OCI-LY7 (cell line): Measurements from ENCODE around the gene CTDSPL. TPM values are rescaled to one million over a fixed set of nuclear protein-coding genes. Genes with fewer than 3 reads are reported as not detected.
A peak's percentile ranks its signal among the peaks of the same experiment; 100 is the strongest.

Source experiments
- BruUV-seq: library from RNA; stranded (reverse); fragments of 400-500 nt; replicated peaks from 2 replicates; lab custom pipeline; 2021; lab: Mats Ljungman, UMichigan
- CTCF ChIA-PET: fragments of 300-600 bp; sonication (Branson Sonifier 250); formaldehyde crosslinking; loops from one replicate; lab custom pipeline; 2022; ENCODE audit warnings: antibody characterized with exemption; ENCODE audit not compliant: unreplicated experiment; lab: Charles Lee
- POLR2A ChIA-PET: fragments of 300-600 bp; sonication (Branson Sonifier 250); formaldehyde crosslinking; loops from one replicate; lab custom pipeline; 2022; ENCODE audit warnings: antibody characterized with exemption; lab: Charles Lee
- DNase-seq: peaks from one replicate; pipeline ENCODE4 v3.0.0-alpha.2; 2015; ENCODE audit warnings: low spot score
- H2AFZ ChIP-seq: fragments of 200-600 bp; sonication (generic), shearing (Covaris generic); 2 replicates; pipeline ENCODE4 v1.6.1; 2014; ENCODE audit warnings: mild to moderate bottlenecking, antibody characterized with exemption, low read length, moderate library complexity
- H3K27ac ChIP-seq: fragments of 200-600 bp; sonication (generic); 2 replicates; pipeline ENCODE4 v1.5.1; 2014; ENCODE audit warnings: mixed run types, low read depth, mild to moderate bottlenecking, moderate library complexity, low read length, inconsistent platforms; ENCODE audit not compliant: poor library complexity, severe bottlenecking
- H3K36me3 ChIP-seq: fragments of 200-600 bp; sonication (generic); 2 replicates; pipeline ENCODE4 v1.6.1; 2014; ENCODE audit warnings: mild to moderate bottlenecking, antibody characterized with exemption, low read length, moderate library complexity, mixed read lengths; ENCODE audit not compliant: insufficient read depth
- H3K4me1 ChIP-seq: fragments of 200-600 bp; sonication (generic); 2 replicates; pipeline ENCODE4 v1.5.1; 2014; ENCODE audit warnings: mild to moderate bottlenecking, low read length; ENCODE audit not compliant: insufficient read depth, poor library complexity, severe bottlenecking
- H3K4me2 ChIP-seq: fragments of 200-600 bp; sonication (generic); 2 replicates; pipeline ENCODE4 v1.6.1; 2014; ENCODE audit warnings: mild to moderate bottlenecking, low read length
- H3K4me3 ChIP-seq: fragments of 200-600 bp; sonication (generic); 2 replicates; pipeline ENCODE4 v1.5.1; 2014; ENCODE audit warnings: mild to moderate bottlenecking, low read depth, low read length; ENCODE audit not compliant: poor library complexity, severe bottlenecking
- H3K79me2 ChIP-seq: fragments of 200-600 bp; sonication (generic); 2 replicates; pipeline ENCODE4 v1.6.1; 2016; ENCODE audit warnings: low read depth, mild to moderate bottlenecking, low read length, moderate library complexity, mixed read lengths; ENCODE audit not compliant: insufficient read depth
- H3K9me2 ChIP-seq: fragments of 200-600 bp; sonication (generic); 2 replicates; pipeline ENCODE4 v1.6.1; 2016; ENCODE audit warnings: mild to moderate bottlenecking, low read length, mixed read lengths; ENCODE audit not compliant: insufficient read depth
- H3K9me3 ChIP-seq: fragments of 200-600 bp; sonication (generic); 2 replicates; pipeline ENCODE4 v1.6.1; 2014; ENCODE audit warnings: mild to moderate bottlenecking, mixed run types, low read length, mixed read lengths
- H4K20me1 ChIP-seq: fragments of 200-600 bp; sonication (generic); 2 replicates; pipeline ENCODE4 v1.6.1; 2014; ENCODE audit warnings: mild to moderate bottlenecking, antibody characterized with exemption, low read length, moderate library complexity, mixed read lengths; ENCODE audit not compliant: insufficient read depth
- CTCF ChIP-seq: fragments of 200-600 bp; sonication (generic); conservative IDR thresholded peaks from 2 replicates; pipeline ENCODE4 v1.5.1; 2014; ENCODE audit warnings: mild to moderate bottlenecking, antibody characterized with exemption, low read length, moderate library complexity, mixed read lengths
- EZH2phosphoT487 ChIP-seq: fragments of 200-600 bp; sonication (generic); IDR thresholded peaks from 2 replicates; pipeline ENCODE4 v1.6.1; 2018; ENCODE audit warnings: low read depth, borderline replicate concordance, mild to moderate bottlenecking, mixed run types, antibody characterized with exemption, low read length, moderate library complexity, mixed read lengths
- intact Hi-C: fragments of 100-400 bp; cut with micrococcal nuclease; formaldehyde crosslinking; loops from one replicate; pipeline ENCODE4 v1.10.0; 2022; ENCODE audit not compliant: unreplicated experiment
- total RNA-seq, 2 experiments: library from RNA; depleted of rRNA in 1 of 2; stranded (reverse); fragments of >200 nt in 1 of 2; shearing (Covaris generic) in 1 of 2; gene quantifications; 2 replicates each; pipeline ENCODE4 v1.2.3, GENCODE V29; 2014 to 2022

Gene CTDSPL
- total RNA-seq, 2 experiments from 2014 or later = 0.38 TPM; not detected in 1

DNA sequence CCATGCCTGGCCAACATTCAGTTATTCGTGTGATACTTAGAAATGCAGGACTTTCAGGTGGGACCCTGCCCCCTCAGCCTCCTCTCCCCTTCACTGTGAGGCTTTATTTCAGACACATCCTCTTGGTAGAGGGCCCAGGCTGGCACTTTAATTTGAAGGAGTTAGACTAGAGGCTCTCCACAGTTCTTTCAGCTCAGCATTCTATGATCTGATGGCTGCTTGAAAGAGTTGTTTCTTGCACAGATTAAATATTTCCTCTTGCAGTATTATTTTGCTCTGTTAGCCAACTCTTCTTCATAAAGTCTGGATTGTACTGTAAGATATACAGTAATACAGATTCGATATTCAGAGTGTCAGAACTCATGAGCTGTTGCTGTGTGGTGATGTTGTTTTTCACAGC, 35.1 kb downstream of the CTDSPL start:
- TF ChIP-seq EZH2phosphoT487 = no peak
- TF ChIP-seq CTCF = no peak
- H3K79me2 ChIP-seq = no peaks in the 10 kb centered on the region
- ChIA-PET POLR2A (interaction anchor here (1.0 kb wide), 1 partner anchor 11 kb away, joined by 3 read pairs; no protein-coding TSS in a partner anchor), CTCF (no interaction called here)
- H3K36me3 ChIP-seq = no peaks in the 10 kb centered on the region
- no peak overlapping the region for H3K4me2 ChIP-seq
- no peaks in the 10 kb centered on the region for H3K9me3 ChIP-seq
- H3K4me3 ChIP-seq = no peak overlapping the region
- no peak overlapping the region for H3K27ac ChIP-seq
- H3K9me2 ChIP-seq = no peaks in the 10 kb centered on the region
- intact Hi-C loops = no loop called here
- BruUV-seq = no TSS peak
- H2AFZ ChIP-seq = peak overlapping the region; percentile 19; the same call in 1 of the 2 replicates
- DNase-seq = no peak
- H4K20me1 ChIP-seq = no peaks in the 10 kb centered on the region
- H3K4me1 ChIP-seq = peaks cover 23% of the 10 kb centered on the region

DNA sequence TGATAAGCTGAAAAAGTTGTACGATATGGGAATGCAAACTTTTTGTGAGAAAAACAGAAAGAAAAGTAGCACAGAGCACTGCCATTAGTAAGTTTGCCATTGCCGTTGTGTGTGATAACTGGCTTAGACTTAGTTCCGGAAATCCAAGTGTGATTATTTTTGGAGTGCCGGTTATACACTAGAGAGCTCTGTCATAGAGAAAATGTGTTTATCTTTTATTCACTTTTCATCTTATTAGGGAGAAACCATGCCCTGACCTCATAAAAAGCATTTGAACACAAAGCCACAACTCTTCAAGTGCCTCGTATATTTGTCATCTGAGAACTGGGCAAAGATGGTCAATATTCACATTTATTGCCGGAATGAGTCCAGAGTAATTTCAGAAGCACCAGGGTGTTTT, 36.1 kb downstream of the CTDSPL start:
- no TSS peak for BruUV-seq
- Histone ChIP-seq H3K4me2 (peak overlapping the region; percentile 11; the same call in 1 of the 2 replicates), H3K36me3 (no peaks in the 10 kb centered on the region), H3K4me1 (peaks cover 20% of the 10 kb centered on the region), H3K4me3 (no peak overlapping the region), H3K27ac (no peak overlapping the region), H3K79me2 (no peaks in the 10 kb centered on the region), H3K9me3 (no peaks in the 10 kb centered on the region), H4K20me1 (no peaks in the 10 kb centered on the region), H2AFZ (peak overlapping the region; percentile 87), H3K9me2 (no peaks in the 10 kb centered on the region)
- DNase-seq = peak; percentile 23
- ChIA-PET CTCF (no interaction called here), POLR2A (interaction anchor here (0.6 to 2.6 kb wide), 5 partner anchors 9 to 1107 kb away, joined by 3 to 7 read pairs (median 4); no protein-coding TSS in a partner anchor)
- intact Hi-C loops = no loop called here
- TF ChIP-seq CTCF (no peak), EZH2phosphoT487 (no peak)

DNA sequence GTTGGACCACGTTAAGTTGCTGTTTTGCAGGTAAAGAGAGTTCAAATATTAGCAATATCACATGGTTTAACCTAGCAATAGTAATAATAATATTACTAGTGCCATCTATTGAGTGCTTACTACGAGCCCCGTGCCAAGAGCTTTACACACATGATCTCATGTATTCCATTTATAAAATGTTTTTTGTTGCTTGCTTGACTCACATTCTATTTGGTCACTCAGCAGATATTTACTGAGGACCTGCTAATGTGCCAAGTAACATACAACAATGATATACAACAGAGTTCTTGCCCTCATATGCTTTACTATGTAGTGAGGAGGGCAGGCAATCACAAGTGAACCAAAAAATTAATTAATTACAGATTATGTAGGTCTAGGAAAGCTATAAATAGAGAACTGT, 36.7 kb downstream of the CTDSPL start:
- H4K20me1 ChIP-seq = no peaks in the 10 kb centered on the region
- intact Hi-C loops = no loop called here
- no peaks in the 10 kb centered on the region for H3K79me2 ChIP-seq
- no peak overlapping the region for H3K4me3 ChIP-seq
- peaks cover 16% of the 10 kb centered on the region for H3K4me1 ChIP-seq
- H3K9me3 ChIP-seq = no peaks in the 10 kb centered on the region
- H3K36me3 ChIP-seq = no peaks in the 10 kb centered on the region
- H3K9me2 ChIP-seq = no peaks in the 10 kb centered on the region
- H2AFZ ChIP-seq = no peak overlapping the region
- TF ChIP-seq EZH2phosphoT487 (no peak), CTCF (no peak)
- no peak overlapping the region for H3K27ac ChIP-seq
- POLR2A ChIA-PET = interaction anchor here (0.6 to 2.6 kb wide), 3 partner anchors 8 to 272 kb away, joined by 3 to 7 read pairs (median 4); no protein-coding TSS in a partner anchor
- no TSS peak for BruUV-seq
- CTCF ChIA-PET = no interaction called here
- no peak for DNase-seq
- H3K4me2 ChIP-seq = no peak overlapping the region
